Measurements from ENCODE around the gene PRDM7.

DNA sequence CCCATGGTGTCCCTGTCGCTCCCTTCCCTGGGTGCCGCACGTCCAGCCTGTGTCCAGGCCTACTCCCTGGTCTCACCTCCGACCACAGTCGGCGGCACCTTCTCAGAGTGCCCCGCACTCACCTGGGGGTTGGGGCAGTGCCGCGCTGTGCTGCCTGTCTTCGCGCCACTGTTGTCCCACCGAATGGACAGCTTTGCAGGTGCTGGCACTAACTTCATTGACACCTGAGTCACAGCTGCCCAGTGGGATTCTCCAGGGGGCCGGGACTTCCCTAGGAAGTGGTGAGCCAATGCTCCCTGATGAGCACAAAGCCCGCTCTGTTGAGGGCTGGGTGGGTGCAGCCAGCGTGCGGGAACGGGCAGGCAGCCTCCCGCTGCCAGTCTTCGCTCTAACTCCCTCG lies 33.6 kb downstream of the PRDM7 start:
- TF ChIP-seq, protein P1, sequence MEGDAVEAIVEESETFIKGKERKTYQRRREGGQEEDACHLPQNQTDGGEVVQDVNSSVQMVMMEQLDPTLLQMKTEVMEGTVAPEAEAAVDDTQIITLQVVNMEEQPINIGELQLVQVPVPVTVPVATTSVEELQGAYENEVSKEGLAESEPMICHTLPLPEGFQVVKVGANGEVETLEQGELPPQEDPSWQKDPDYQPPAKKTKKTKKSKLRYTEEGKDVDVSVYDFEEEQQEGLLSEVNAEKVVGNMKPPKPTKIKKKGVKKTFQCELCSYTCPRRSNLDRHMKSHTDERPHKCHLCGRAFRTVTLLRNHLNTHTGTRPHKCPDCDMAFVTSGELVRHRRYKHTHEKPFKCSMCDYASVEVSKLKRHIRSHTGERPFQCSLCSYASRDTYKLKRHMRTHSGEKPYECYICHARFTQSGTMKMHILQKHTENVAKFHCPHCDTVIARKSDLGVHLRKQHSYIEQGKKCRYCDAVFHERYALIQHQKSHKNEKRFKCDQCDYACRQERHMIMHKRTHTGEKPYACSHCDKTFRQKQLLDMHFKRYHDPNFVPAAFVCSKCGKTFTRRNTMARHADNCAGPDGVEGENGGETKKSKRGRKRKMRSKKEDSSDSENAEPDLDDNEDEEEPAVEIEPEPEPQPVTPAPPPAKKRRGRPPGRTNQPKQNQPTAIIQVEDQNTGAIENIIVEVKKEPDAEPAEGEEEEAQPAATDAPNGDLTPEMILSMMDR (IDR thresholded peaks at IDR 0.05): no peak
- no peak for TF ChIP-seq POLR2A (IDR thresholded peaks at IDR 0.05)
